GM12892 (cell line): ENCODE results near the gene SPATS1.

Experiments
- POLR2A ChIP-seq: IDR thresholded peaks from 2 replicates; pipeline ENCODE4 v1.6.1; 2011; ENCODE audit warnings: low read depth, low read length, control low read depth
- POLR2AphosphoS5 ChIP-seq: IDR thresholded peaks from 2 replicates; pipeline ENCODE4 v1.6.1; 2011; ENCODE audit warnings: low read depth, low read length, control low read depth
- TAF1 ChIP-seq: IDR thresholded peaks from 2 replicates; pipeline ENCODE4 v1.6.1; 2011; ENCODE audit warnings: low read depth, mild to moderate bottlenecking, control low read depth, low read length, borderline replicate concordance

- no peak for TF ChIP-seq TAF1
- TF ChIP-seq POLR2A = no peak
- TF ChIP-seq POLR2AphosphoS5 = no peak
Observed at GRCh38 chr6:44388887-44389286, 46.4 kb downstream of the SPATS1 start.
